PC-3 (cell line): Measurements from ENCODE around the gene GPRIN1.

ENCODE experiments used
- EZH2 ChIP-seq: fragments of 300-600 bp; sonication (generic); IDR thresholded peaks from one replicate; pipeline ENCODE4 v1.6.1; 2017; ENCODE audit warnings: antibody characterized with exemption, mild to moderate bottlenecking, low read length; ENCODE audit not compliant: unreplicated experiment
- TF ChIP-seq, protein P1 (sequence below): fragments of 300-600 bp; sonication (generic); conservative IDR thresholded peaks from 2 replicates; pipeline ENCODE4 v1.5.1; 2017; ENCODE audit warnings: antibody characterized with exemption, low read depth, mild to moderate bottlenecking, low read length

DNA sequence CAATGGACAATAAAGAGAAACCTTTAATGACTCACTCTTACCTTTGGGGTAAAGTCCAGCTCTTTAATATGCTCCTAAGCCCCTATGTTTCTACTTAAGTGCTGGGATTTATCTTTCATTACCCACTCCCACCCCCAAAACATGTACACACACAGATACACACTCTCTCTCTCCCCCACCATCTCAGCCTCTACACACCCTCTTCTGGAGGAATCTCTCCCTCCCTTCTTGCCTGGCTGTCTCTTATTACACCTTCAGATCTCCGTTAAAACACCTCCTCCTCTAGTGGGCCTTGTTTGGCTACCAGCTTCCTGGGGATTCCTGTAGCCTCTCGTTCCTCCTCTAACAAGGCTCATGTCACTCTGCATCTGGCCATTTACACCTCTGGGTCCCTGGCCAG lies 6.9 kb downstream of the GPRIN1 start:
- TF ChIP-seq, protein P1, sequence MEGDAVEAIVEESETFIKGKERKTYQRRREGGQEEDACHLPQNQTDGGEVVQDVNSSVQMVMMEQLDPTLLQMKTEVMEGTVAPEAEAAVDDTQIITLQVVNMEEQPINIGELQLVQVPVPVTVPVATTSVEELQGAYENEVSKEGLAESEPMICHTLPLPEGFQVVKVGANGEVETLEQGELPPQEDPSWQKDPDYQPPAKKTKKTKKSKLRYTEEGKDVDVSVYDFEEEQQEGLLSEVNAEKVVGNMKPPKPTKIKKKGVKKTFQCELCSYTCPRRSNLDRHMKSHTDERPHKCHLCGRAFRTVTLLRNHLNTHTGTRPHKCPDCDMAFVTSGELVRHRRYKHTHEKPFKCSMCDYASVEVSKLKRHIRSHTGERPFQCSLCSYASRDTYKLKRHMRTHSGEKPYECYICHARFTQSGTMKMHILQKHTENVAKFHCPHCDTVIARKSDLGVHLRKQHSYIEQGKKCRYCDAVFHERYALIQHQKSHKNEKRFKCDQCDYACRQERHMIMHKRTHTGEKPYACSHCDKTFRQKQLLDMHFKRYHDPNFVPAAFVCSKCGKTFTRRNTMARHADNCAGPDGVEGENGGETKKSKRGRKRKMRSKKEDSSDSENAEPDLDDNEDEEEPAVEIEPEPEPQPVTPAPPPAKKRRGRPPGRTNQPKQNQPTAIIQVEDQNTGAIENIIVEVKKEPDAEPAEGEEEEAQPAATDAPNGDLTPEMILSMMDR: no peak
- no peak for TF ChIP-seq EZH2
